ENCODE data around the gene LARGE1. TPM values are rescaled to one million over a fixed set of nuclear protein-coding genes. Genes with fewer than 3 reads are reported as not detected.

Gene LARGE1
- total RNA-seq, 1 experiment from 2014 or later: 1.3 TPM

DNA sequence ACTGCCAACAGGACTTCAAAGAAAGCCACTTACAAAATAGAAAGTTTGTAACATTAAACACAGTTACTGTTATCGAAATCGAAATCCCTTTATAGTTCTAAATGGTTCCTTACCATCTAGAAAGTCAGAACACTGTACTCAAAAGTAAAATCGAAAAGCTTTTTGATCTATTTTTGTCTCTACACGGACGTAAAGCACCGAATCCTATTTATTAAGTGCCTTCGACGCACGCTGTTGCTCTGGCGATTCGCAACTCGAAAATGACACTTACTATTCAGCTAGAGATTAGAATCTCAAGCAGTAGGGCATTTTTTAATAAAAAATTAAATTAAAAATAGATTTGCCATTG lies 78.3 kb downstream of the LARGE1 start:
- intact Hi-C loops (cut with micrococcal nuclease): no loop called here
- H3F3A ChIP-seq (ENCODE audit: low read length, unreplicated experiment): no peaks in the 10 kb centered on the region
- H3K36me3 ChIP-seq (ENCODE audit: low read depth, low read length): no peaks in the 10 kb centered on the region
- no peak overlapping the region for H3K4me3 ChIP-seq (ENCODE audit: low read length)
- H2AFZ ChIP-seq (ENCODE audit: low read length): no peak overlapping the region
- H3K27me3 ChIP-seq (ENCODE audit: low read length): no peaks in the 10 kb centered on the region
- BruUV-seq (replicated peaks): no TSS peak
- ATAC-seq (no peak), DNase-seq (no peak)
- no peaks in the 10 kb centered on the region for H3K79me2 ChIP-seq (ENCODE audit: low read length)
- H3K4me2 ChIP-seq (ENCODE audit: low read length): no peak overlapping the region
- ChIA-PET CTCF (no interaction called here), POLR2A (ENCODE audit: unreplicated experiment) (no interaction called here)
- no peaks in the 10 kb centered on the region for H3K4me1 ChIP-seq (ENCODE audit: insufficient read depth, low read length)
- H3K27ac ChIP-seq (ENCODE audit: low read length): no peak overlapping the region
- TF ChIP-seq CTCF (conservative IDR thresholded peaks at IDR 0.05; ENCODE audit: low read depth, low read length) (no peak), EZH2 (IDR thresholded peaks at IDR 0.05; ENCODE audit: low read length, unreplicated experiment) (no peak), EZH2phosphoT487 (IDR thresholded peaks at IDR 0.05; ENCODE audit: borderline replicate concordance, low read length) (no peak)
- no peaks in the 10 kb centered on the region for H3K9me3 ChIP-seq (ENCODE audit: low read length)
- H3K9ac ChIP-seq (ENCODE audit: low read length): no peak overlapping the region
- H4K20me1 ChIP-seq (ENCODE audit: low read length): no peaks in the 10 kb centered on the region
- no peaks in the 10 kb centered on the region for H3K9me2 ChIP-seq (replicated peaks; ENCODE audit: low read length)

DNA sequence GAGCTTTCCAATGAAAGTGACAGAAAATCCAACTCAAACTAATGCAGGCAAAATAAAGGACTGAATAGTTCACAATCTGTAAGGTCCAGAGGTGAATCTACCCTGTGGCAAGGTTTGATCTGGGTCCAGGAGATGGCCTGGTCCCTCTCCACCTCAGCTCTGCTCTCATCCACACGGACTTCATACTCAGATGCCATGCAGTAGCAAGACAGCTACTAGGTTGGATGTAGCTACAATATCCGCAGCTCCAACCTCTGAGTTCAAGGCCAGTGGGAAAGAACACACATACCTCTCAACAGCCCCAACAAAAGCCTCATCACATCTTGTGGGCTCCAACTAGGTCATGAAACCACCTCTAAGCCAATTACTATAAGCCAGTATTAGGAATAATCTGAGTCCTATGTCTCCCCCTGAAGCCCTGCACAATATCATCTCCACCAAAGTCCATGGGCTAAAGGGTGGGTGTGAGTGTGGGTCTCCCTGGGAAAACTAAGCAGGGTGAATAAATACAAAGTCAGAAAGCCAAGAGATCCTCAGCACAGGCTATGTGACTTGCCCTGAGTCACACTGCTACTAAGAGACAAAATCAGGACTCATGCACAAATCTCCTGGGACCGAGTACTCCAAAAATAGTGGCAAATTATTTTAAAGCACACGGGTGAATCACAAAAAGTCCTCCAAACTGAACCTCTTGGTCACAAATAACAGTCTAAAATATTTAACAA lies 78.8 kb downstream of the LARGE1 start:
- Histone ChIP-seq H3K27ac (ENCODE audit: low read length) (no peak overlapping the region), H3K4me2 (ENCODE audit: low read length) (no peak overlapping the region), H3K9me3 (ENCODE audit: low read length) (no peaks in the 10 kb centered on the region), H3K9ac (ENCODE audit: low read length) (no peak overlapping the region), H3K79me2 (ENCODE audit: low read length) (no peaks in the 10 kb centered on the region), H3K36me3 (ENCODE audit: low read depth, low read length) (no peaks in the 10 kb centered on the region), H3K27me3 (ENCODE audit: low read length) (no peaks in the 10 kb centered on the region), H3F3A (ENCODE audit: low read length, unreplicated experiment) (no peaks in the 10 kb centered on the region), H4K20me1 (ENCODE audit: low read length) (no peaks in the 10 kb centered on the region), H2AFZ (ENCODE audit: low read length) (no peak overlapping the region), H3K4me3 (ENCODE audit: low read length) (no peak overlapping the region), H3K9me2 (replicated peaks; ENCODE audit: low read length) (no peaks in the 10 kb centered on the region), H3K4me1 (ENCODE audit: insufficient read depth, low read length) (no peaks in the 10 kb centered on the region)
- no peak for DNase-seq
- no TSS peak for BruUV-seq (replicated peaks)
- TF ChIP-seq EZH2phosphoT487 (IDR thresholded peaks at IDR 0.05; ENCODE audit: borderline replicate concordance, low read length) (no peak), EZH2 (IDR thresholded peaks at IDR 0.05; ENCODE audit: low read length, unreplicated experiment) (no peak), CTCF (conservative IDR thresholded peaks at IDR 0.05; ENCODE audit: low read depth, low read length) (no peak)
- ChIA-PET POLR2A (ENCODE audit: unreplicated experiment) (no interaction called here), CTCF (no interaction called here)
- no peak for ATAC-seq
- intact Hi-C loops (cut with micrococcal nuclease): no loop called here

DNA sequence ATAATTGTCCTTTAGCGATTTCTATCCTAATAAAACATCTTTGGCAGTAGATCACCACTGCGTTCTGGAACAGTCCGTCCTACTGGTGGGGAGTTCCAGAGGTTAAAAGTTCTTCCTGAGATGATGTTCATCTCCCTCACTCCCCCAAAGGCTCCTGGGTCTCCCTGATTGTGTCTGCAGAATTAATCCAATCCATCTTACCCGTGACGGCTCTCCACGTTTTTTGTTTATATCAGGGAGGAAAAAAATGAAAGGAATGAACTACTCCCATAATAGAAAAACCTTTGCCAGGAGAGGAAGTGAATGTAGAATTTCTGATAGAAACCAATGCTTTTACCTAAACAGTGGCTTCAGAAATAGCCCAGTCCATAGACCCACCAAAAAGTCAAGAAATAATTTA lies 81.6 kb downstream of the LARGE1 start:
- Histone ChIP-seq H3K9me3 (ENCODE audit: low read length) (no peaks in the 10 kb centered on the region), H3K79me2 (ENCODE audit: low read length) (no peaks in the 10 kb centered on the region), H3K9me2 (replicated peaks; ENCODE audit: low read length) (no peaks in the 10 kb centered on the region), H3K4me2 (ENCODE audit: low read length) (no peak overlapping the region), H3K4me1 (ENCODE audit: insufficient read depth, low read length) (no peaks in the 10 kb centered on the region), H4K20me1 (ENCODE audit: low read length) (no peaks in the 10 kb centered on the region), H3K27me3 (ENCODE audit: low read length) (no peaks in the 10 kb centered on the region), H3K36me3 (ENCODE audit: low read depth, low read length) (no peaks in the 10 kb centered on the region), H3K27ac (ENCODE audit: low read length) (no peak overlapping the region), H3F3A (ENCODE audit: low read length, unreplicated experiment) (no peaks in the 10 kb centered on the region), H2AFZ (ENCODE audit: low read length) (no peak overlapping the region), H3K4me3 (ENCODE audit: low read length) (no peak overlapping the region), H3K9ac (ENCODE audit: low read length) (no peak overlapping the region)
- no TSS peak for BruUV-seq (replicated peaks)
- intact Hi-C loops (cut with micrococcal nuclease): no loop called here
- CTCF ChIA-PET: no interaction called here
- POLR2A ChIA-PET (ENCODE audit: unreplicated experiment): no interaction called here
- ATAC-seq (no peak), DNase-seq (no peak)
- no peak for TF ChIP-seq CTCF (conservative IDR thresholded peaks at IDR 0.05; ENCODE audit: low read depth, low read length)
- no peak for TF ChIP-seq EZH2 (IDR thresholded peaks at IDR 0.05; ENCODE audit: low read length, unreplicated experiment)
- no peak for TF ChIP-seq EZH2phosphoT487 (IDR thresholded peaks at IDR 0.05; ENCODE audit: borderline replicate concordance, low read length)
